ENCODE results near the gene UBE2S.
"Not testable (repeated sequence)": the region's sequence is repeated elsewhere in the genome, so short reads cannot be mapped to it uniquely, and the experiment has no call there.

The UBE2S gene

DNA sequence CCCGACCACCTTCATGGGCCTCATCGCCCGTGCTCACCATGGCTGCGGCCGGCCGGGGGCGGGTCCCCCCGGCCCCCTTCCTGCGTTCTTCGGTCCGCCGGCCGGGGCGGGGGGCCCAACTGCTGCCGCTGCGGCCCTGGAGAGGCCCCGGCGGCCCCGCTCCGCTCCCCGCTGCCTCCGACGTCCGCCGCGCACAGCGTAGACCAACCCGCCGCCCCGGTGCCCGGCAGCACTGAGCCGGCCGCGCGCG is at the start of gene UBE2S:
UBE2S (minus strand) TSS at position 239 of the 250 bp plus-strand sequence; CDS start at position 40, 199 bp downstream.
- Histone ChIP-seq H3K4me3 (ENCODE audit: low read length) (peak within 1 kb of the TSS; percentile 60), H3K36me3 (ENCODE audit: insufficient read depth, low read length) (peaks cover 36% of the 10 kb centered on the region), H3K4me1 (ENCODE audit: insufficient read depth, low read length) (peaks cover 20% of the 10 kb centered on the region)
- H3K9me3 ChIP-seq (ENCODE audit: low read length); H2AFZ ChIP-seq (ENCODE audit: low read depth, low read length); H3K27me3 ChIP-seq (ENCODE audit: insufficient read depth, low read length): not testable (repeated sequence)

DNA sequence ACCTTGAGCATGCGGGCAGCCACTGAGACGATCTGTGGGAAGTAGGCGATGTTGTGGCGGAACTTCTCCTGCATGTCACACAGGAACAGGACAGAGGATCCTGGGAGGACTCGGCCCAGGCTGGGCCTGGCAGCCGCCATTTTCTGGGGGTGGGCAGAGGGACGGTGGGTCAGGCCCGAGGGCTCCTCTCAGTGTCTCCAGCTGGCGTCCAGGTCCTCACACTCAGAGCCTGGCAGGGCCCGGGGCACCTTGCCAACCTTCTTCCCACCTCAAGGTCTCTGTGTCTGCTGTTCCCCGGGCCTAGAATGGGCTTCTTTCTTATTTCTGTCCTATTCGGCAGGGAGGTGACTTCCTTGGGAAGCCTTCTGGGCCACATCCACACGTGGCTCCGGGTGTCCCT is 48.8 kb upstream of the UBE2S start:
- H3K36me3 ChIP-seq (ENCODE audit: insufficient read depth, low read length), result peaks cover 2% of the 10 kb centered on the region

DNA sequence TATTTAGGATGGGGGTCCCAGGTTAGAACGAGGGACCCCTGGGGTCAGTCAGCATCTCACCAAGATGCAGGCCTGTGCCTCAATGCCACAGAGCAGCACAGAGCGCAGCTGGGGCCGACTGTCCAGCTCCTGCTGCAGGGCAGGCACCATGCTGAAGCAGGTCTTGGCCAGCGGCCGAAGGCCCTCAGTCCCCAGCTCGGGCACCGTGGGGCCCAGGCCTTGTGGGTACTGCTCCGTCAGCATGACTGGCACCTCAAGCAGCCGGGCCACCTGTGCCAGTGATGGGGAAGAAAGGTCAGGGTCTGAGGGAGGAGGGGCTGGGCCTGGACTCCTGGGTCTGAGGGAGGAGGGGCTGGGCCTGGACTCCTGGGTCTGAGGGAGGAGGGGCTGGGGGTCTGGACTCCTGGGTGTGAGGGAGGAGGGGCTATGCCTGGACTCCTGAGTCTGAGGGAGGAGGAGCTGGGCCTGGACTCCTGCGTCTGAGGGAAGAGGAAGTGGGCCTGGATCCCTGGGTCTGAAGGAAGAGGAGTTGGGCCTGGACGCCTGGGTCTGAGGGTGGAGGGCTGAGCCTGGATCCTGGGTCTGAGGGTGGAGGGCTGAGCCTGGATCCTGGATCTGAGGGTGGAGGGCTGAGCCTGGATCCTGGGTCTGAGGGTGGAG is 48.1 kb upstream of the UBE2S start:
- Histone ChIP-seq H3K4me3 (ENCODE audit: low read length) (no peak overlapping the region), H3K36me3 (ENCODE audit: insufficient read depth, low read length) (peaks cover 2% of the 10 kb centered on the region), H2AFZ (ENCODE audit: low read depth, low read length) (no peak overlapping the region), H3K4me1 (ENCODE audit: insufficient read depth, low read length) (peaks cover 30% of the 10 kb centered on the region), H3K27me3 (ENCODE audit: insufficient read depth, low read length) (no peaks in the 10 kb centered on the region), H3K9me3 (ENCODE audit: low read length) (no peaks in the 10 kb centered on the region)

More for the DNA sequence above, 48.8 kb upstream of the UBE2S start:
- no peaks in the 10 kb centered on the region for H3K27me3 ChIP-seq (ENCODE audit: insufficient read depth, low read length)
- no peaks in the 10 kb centered on the region for H3K9me3 ChIP-seq (ENCODE audit: low read length)
- H3K4me3 ChIP-seq (ENCODE audit: low read length), result no peak overlapping the region
- H2AFZ ChIP-seq (ENCODE audit: low read depth, low read length), result no peak overlapping the region
- H3K4me1 ChIP-seq (ENCODE audit: insufficient read depth, low read length), result peaks cover 32% of the 10 kb centered on the region

DNA sequence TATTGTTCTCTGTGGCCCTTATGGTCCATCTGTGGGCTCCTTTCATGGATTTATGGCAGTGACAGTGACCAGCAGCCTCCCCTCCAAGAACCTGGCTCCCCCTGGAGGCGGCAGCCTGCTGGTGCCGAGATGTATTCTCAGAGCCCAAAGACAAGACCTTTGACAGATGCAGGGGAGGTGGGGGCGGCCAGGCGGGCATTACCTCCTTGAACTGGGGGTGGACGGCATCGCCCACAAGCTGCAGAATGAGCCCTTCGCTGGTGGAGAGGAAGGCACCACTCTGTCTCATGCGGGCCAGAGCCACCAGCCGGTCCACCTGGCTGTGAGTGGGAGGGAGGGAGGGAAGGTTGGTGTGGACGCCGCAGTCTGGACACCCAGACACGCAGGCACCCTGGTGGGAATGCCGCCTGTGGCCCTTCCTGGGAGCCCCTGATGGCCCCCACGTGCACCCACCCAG is 47.2 kb upstream of the UBE2S start:
- Histone ChIP-seq H3K4me3 (ENCODE audit: low read length) (no peak overlapping the region), H3K9me3 (ENCODE audit: low read length) (no peaks in the 10 kb centered on the region), H3K36me3 (ENCODE audit: insufficient read depth, low read length) (peaks cover 2% of the 10 kb centered on the region), H3K27me3 (ENCODE audit: insufficient read depth, low read length) (no peaks in the 10 kb centered on the region), H2AFZ (ENCODE audit: low read depth, low read length) (no peak overlapping the region), H3K4me1 (ENCODE audit: insufficient read depth, low read length) (peaks cover 26% of the 10 kb centered on the region)

DNA sequence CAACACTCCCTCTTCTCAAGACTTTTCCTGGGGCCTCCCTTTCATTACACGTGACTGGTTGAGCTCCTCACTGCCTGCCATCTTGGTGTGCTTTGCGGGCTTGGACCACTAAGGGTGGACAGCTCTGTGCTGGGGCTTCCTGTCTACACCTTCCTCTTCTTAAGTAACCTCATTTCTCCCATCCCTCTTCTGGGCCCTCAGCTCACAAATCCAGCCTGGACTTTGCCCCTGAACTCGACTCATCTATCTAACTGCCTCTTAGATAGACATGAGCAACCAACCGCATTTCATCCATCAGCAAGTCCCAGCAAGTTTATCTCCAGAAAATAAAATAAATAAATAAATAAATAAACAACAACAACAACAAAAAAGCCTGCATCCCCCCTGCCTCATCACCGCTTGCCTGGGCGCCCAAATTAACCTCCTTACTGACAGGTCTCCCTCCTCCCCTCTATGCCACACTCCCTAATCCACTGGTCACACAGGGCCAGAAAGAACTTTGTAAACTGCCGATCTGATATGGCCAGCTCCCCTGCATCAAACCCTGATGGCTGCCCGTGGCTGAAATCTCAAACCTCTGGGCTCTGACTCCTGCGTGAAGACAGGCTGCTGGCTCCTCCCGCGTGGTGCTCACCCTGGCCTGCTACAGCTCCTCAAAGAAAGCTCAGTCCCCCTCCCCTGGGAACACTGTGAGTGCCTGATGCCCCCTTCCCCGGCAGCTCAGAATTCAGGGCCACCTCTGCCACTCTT is 46.1 kb upstream of the UBE2S start:
- no peaks in the 10 kb centered on the region for H3K27me3 ChIP-seq (ENCODE audit: insufficient read depth, low read length)
- no peak overlapping the region for H3K4me3 ChIP-seq (ENCODE audit: low read length)
- H2AFZ ChIP-seq (ENCODE audit: low read depth, low read length), result no peak overlapping the region
- peaks cover 2% of the 10 kb centered on the region for H3K36me3 ChIP-seq (ENCODE audit: insufficient read depth, low read length)
- peaks cover 25% of the 10 kb centered on the region for H3K4me1 ChIP-seq (ENCODE audit: insufficient read depth, low read length)
- no peaks in the 10 kb centered on the region for H3K9me3 ChIP-seq (ENCODE audit: low read length)

DNA sequence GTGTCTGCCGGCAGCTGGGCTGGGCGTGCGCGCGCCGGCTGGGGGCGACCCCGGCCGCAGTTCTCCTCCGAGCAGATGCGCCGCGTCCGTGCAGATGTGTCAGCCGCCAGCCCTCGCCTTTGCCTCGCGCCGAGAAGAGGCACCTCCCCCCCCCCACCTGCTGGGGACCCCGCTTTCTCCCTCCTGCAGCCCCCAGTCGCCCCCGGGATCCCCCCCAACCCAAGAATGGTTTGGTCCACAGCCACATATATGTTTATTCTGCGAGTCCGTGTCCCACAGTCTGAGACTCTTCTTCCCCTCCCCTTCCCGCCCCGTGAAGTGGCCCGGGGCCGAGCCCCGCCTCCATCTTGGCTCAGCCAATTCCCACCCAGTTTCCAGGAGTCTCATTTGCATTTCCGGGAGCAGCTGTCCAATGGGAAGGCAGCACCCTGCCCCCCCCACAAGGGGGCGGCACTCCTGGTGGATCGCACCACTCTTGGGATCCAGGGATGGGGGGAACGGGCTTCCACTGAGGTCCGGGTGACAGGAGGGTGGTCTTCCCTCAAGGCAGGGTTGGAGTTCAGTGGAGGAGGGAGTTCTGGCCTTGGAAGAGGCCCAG is 45.3 kb upstream of the UBE2S start:
- no peaks in the 10 kb centered on the region for H3K9me3 ChIP-seq (ENCODE audit: low read length)
- peaks cover 2% of the 10 kb centered on the region for H3K36me3 ChIP-seq (ENCODE audit: insufficient read depth, low read length)
- peaks cover 21% of the 10 kb centered on the region for H3K4me1 ChIP-seq (ENCODE audit: insufficient read depth, low read length)
- H3K4me3 ChIP-seq (ENCODE audit: low read length), result no peak overlapping the region
- H2AFZ ChIP-seq (ENCODE audit: low read depth, low read length), result no peak overlapping the region
- no peaks in the 10 kb centered on the region for H3K27me3 ChIP-seq (ENCODE audit: insufficient read depth, low read length)

DNA sequence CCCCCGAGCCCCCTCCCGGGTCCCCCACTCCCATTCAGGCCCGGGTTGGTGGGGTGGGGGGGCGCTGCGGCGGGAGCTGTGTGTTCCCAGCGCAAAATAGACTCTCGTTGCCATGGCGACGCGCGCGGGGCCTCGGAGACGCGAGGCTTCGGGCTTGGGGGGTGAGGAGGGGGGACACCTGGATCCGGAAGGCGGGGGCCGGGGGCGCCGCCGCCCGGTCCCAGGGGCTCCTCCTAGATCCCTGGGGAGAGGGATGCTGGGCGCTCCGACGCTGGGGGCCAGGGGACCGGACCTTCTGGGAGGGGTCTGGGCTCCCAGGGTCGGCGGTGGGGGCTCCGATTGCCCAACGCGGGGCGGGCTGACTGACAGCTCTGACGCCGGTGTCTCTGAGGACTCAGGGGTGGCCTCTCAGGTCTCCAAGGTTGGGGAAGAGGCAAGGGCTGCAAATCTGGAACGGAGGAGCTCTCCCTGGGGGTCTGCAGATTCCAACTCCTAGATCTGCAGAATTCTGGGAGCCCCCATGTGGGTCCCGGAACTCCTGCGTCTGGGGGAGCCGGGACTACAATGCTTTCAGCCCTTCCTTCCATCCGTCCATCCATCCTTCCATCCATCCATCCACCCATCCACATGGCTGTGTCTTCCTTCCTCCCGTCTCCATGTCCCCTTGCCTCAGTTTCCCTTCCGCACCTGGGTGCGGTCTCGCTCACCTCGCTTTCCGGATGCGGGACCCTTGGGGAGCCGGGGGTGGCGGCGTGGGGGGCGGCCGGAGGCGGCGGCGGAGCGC is 44.6 kb upstream of the UBE2S start:
- H3K36me3 ChIP-seq (ENCODE audit: insufficient read depth, low read length), result peaks cover 2% of the 10 kb centered on the region
- H3K4me3 ChIP-seq (ENCODE audit: low read length), result peak overlapping the region; percentile 53
- H2AFZ ChIP-seq (ENCODE audit: low read depth, low read length), result peak overlapping the region; percentile 64
- H3K9me3 ChIP-seq (ENCODE audit: low read length), result no peaks in the 10 kb centered on the region
- H3K4me1 ChIP-seq (ENCODE audit: insufficient read depth, low read length), result peaks cover 21% of the 10 kb centered on the region
- H3K27me3 ChIP-seq (ENCODE audit: insufficient read depth, low read length), result no peaks in the 10 kb centered on the region

DNA sequence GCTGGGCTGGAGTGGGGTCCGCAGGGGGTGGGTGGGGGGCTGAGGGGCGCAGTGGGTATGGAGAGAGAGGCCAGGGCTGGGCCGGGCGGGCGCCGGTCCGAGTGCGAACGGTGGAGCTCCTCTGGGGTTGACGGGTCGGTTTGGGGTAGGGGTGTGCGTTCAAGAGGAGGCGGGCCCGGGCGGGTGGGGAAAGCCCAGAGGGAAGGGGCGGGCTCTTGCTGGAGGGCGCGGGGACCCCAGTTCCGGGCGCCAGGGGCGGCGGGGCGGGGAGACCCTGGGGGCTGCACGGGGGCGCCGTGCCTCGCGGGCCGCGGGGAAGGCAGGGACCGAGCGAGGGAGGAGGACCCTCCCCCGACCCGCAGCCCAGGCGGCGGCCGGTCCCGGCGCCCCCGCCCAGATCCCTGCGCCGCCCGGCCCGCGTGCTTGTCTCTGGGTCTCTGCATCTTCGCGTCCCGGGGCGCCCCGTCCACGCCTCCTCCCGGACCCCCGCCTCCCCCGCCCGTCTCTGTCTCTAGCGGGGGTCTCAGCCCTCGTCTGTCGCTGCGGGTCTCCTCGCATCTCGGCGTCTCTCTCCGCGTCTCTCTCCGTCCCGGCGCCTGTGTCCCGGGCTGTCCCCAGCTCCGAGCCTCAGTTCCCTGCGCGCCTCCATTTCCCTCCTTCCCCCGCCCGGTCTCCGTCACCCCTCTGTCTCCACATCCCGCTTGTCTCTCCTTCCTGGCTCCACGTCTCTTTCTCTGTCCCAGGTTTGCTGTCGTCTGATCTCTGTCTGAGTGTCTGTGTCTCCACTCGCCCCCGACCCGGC is 43.8 kb upstream of the UBE2S start:
- Histone ChIP-seq H3K36me3 (ENCODE audit: insufficient read depth, low read length) (peaks cover 2% of the 10 kb centered on the region), H3K4me3 (ENCODE audit: low read length) (peak overlapping the region; percentile 53), H3K4me1 (ENCODE audit: insufficient read depth, low read length) (peaks cover 21% of the 10 kb centered on the region), H2AFZ (ENCODE audit: low read depth, low read length) (peak overlapping the region; percentile 64), H3K9me3 (ENCODE audit: low read length) (no peaks in the 10 kb centered on the region), H3K27me3 (ENCODE audit: insufficient read depth, low read length) (no peaks in the 10 kb centered on the region)

DNA sequence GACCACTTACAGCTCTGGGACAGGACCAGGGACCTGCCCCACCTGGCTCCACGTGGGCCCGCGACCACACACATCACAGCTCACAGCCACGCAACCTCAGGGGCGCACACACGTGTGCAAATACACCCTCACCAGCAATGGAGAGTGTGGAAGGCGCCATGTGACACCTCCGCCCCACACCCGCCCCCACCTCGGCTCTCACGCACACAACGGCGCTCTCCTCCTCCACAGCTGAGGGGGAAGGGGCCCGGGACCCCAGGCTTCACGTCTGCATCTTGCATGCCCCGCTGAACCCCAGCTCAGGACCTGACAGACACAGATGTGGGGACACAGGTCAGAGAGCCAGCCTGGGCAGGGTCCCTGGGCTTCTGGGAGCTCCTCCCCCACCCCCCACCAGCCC is 41.9 kb upstream of the UBE2S start:
- Histone ChIP-seq H2AFZ (ENCODE audit: low read depth, low read length) (no peak overlapping the region), H3K27me3 (ENCODE audit: insufficient read depth, low read length) (peaks cover 11% of the 10 kb centered on the region), H3K4me3 (ENCODE audit: low read length) (no peak overlapping the region), H3K36me3 (ENCODE audit: insufficient read depth, low read length) (no peaks in the 10 kb centered on the region), H3K9me3 (ENCODE audit: low read length) (no peaks in the 10 kb centered on the region), H3K4me1 (ENCODE audit: insufficient read depth, low read length) (peaks cover 21% of the 10 kb centered on the region)

DNA sequence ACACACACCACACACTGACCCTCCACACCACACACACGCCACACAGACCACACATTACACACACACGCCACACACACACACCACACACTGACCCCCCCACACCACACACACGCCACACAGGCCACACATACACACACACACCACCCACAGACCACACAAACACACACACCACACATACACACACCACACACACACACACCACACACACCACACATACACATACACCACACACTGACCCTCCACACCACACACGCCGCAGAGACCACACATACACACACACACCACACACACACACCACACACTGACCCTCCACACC is 40.5 kb upstream of the UBE2S start:
- H3K9me3 ChIP-seq (ENCODE audit: low read length); H2AFZ ChIP-seq (ENCODE audit: low read depth, low read length); H3K36me3 ChIP-seq (ENCODE audit: insufficient read depth, low read length); H3K4me3 ChIP-seq (ENCODE audit: low read length): not testable (repeated sequence)
- H3K27me3 ChIP-seq (ENCODE audit: insufficient read depth, low read length), result peaks cover 22% of the 10 kb centered on the region
- H3K4me1 ChIP-seq (ENCODE audit: insufficient read depth, low read length), result peaks cover 27% of the 10 kb centered on the region

DNA sequence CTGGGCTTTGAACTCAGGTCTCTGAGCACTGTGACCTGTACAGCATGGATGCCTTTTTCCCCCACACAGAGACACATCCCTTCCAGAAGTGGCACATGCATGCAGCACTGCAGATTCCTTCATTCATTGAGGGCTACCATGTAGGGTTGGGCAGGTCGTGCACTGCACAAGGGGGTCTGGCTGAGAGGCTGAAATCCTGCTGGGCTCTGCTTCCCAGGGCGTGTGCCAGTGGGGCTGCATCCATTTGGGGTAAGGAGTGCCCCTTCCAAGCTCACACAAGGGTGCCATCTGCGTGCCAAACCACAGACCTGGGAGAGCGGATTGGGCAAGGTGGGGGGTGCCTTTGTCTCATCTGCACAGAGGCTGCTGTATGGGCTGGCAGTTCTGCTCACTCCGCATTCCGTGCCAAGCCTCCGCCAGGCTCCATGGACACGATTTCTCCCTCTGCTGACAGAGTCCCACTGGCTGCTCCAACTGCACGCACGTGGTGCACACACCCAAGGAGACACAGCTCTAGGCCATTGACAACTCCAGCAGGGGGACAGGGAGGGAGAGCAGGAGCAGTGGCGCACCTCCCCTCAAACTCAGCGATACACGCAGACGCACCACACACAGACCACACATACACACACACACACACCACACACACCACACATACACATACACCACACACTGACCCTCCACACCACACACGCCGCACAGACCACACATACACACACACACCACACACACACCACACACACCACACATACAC is 40.0 kb upstream of the UBE2S start:
- H3K4me1 ChIP-seq (ENCODE audit: insufficient read depth, low read length), result peaks cover 30% of the 10 kb centered on the region
- H3K9me3 ChIP-seq (ENCODE audit: low read length), result no peaks in the 10 kb centered on the region
- H3K27me3 ChIP-seq (ENCODE audit: insufficient read depth, low read length), result peaks cover 26% of the 10 kb centered on the region
- no peak overlapping the region for H3K4me3 ChIP-seq (ENCODE audit: low read length)
- no peak overlapping the region for H2AFZ ChIP-seq (ENCODE audit: low read depth, low read length)
- no peaks in the 10 kb centered on the region for H3K36me3 ChIP-seq (ENCODE audit: insufficient read depth, low read length)

DNA sequence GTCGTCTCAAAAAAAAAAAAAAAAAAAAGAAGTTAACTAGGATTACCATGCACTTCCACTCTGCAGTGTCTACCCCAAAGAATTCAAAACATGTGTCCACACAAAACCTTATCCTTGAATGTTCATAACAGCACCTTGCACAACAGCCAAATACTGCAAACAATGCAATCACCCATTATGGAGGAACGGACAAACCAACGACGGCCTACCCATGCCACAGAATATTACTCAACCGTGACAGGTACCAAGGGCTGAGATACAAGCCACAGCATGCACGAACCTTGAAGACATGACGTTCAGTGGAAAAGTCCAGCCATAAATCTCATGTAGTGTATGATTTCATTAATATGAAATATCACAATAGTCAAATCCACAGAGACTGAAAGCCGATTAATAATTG is 38.5 kb upstream of the UBE2S start:
- Histone ChIP-seq H3K36me3 (ENCODE audit: insufficient read depth, low read length) (no peaks in the 10 kb centered on the region), H3K9me3 (ENCODE audit: low read length) (no peaks in the 10 kb centered on the region), H3K4me3 (ENCODE audit: low read length) (no peak overlapping the region), H3K27me3 (ENCODE audit: insufficient read depth, low read length) (peaks cover 37% of the 10 kb centered on the region), H3K4me1 (ENCODE audit: insufficient read depth, low read length) (peaks cover 30% of the 10 kb centered on the region), H2AFZ (ENCODE audit: low read depth, low read length) (no peak overlapping the region)
